Measurements from ENCODE around the gene ELF1.

GRCh38 chr13:40897053-40897452 lies 122.1 kb downstream of the ELF1 start:
- TF ChIP-seq CTCF (IDR thresholded peaks at IDR 0.05) (no peak), POLR2A (IDR thresholded peaks at IDR 0.05) (no peak)

All from ovary (tissue), 3 donors.